HG03521 (cell line): ENCODE measurements around the gene KMT5C.

Source experiments
- ATAC-seq: cut with Tn5 transposase; IDR thresholded peaks from one replicate; pipeline ENCODE4 v1.9.1; 2021; ENCODE audit warnings: mild to moderate bottlenecking, moderate library complexity; ENCODE audit not compliant: unreplicated experiment

The KMT5C gene

GRCh38 chr19:55383279-55384130 lies 43.8 kb downstream of the KMT5C start:
- no peak for ATAC-seq

- no peak for ATAC-seq
Observed at GRCh38 chr19:55384131-55384919, 44.6 kb downstream of the KMT5C start, which contains the start of gene TMEM238. TMEM238 (minus strand) TSS chr19:55384292; CDS start chr19:55384259, 33 bp downstream.

DNA sequence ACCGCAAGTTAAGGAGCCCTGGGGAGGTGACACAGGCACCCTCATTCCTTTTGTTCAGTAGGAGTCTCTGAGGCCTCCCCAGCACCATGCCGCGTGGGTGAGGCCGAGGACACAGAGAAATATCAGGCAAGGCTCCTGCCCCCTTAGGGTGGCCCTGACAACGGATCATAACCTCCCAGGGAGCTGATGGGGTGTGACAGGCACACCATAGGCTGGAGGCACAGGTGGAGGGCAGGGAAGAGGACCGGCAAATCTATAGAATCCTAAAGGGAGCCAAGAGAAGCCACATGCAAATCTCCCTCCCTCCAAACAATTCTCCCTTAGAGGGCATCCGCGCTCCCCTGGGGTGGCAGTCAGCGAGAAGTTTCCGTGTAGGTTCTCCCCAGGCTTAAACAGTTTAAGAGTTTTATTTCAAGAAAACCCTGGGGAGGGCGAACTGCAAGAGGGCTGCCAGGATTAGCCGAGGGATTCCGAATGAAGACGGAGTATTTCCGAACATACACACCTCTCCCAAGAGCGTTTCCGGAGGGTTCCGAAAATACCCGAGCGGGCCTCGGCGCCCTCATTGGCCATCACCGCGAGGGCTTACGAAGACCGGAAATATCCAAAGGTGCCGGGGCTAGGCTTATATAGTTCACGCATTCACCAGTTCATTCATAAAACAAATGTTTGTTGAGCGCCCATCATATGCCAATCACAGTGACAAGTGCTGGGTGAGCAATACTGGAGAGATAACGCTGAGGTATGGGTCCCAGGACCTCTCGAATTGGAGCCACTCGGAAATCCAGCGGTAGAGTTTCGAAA lies 45.4 kb downstream of the KMT5C start:
- peak; percentile 40 for ATAC-seq

- peak; percentile 77 for ATAC-seq
Observed at GRCh38 chr19:55385724-55386492, 46.2 kb downstream of the KMT5C start, which contains the start of gene RPL28. RPL28 (plus strand) TSS chr19:55385932; CDS start chr19:55386358, 426 bp downstream.

- ATAC-seq: no peak
Observed at GRCh38 chr19:55386493-55386971, 46.9 kb downstream of the KMT5C start.

DNA sequence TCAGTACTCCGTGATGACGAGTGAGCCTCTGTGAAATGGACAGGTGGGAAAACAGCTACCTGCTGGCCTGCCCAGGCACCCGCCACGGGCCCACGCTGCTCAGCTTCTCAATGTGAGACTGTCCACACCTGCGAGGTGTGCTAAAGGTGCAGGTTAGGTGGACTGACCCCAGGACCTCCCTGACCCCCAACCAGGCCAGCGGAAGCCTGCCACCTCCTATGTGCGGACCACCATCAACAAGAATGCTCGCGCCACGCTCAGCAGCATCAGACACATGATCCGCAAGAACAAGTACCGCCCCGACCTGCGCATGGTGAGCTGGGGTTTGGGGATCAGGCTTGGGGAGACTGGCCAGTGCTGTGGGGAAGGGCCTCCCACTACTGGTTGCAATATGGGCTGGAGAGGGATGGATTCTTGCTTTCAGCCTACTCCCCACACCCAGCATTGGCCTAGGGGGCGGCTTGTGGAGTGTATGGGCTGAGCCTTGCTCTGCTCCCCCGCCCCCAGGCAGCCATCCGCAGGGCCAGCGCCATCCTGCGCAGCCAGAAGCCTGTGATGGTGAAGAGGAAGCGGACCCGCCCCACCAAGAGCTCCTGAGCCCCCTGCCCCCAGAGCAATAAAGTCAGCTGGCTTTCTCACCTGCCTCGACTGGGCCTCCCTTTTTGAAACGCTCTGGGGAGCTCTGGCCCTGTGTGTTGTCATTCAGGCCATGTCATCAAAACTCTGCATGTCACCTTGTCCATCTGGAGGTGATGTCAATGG lies 48.2 kb downstream of the KMT5C start:
- ATAC-seq: no peak

GRCh38 chr19:55389386-55390317 lies 50.0 kb downstream of the KMT5C start:
- ATAC-seq: no peak

- ATAC-seq: no peak
Observed at GRCh38 chr19:55390461-55390880, 50.8 kb downstream of the KMT5C start.

DNA sequence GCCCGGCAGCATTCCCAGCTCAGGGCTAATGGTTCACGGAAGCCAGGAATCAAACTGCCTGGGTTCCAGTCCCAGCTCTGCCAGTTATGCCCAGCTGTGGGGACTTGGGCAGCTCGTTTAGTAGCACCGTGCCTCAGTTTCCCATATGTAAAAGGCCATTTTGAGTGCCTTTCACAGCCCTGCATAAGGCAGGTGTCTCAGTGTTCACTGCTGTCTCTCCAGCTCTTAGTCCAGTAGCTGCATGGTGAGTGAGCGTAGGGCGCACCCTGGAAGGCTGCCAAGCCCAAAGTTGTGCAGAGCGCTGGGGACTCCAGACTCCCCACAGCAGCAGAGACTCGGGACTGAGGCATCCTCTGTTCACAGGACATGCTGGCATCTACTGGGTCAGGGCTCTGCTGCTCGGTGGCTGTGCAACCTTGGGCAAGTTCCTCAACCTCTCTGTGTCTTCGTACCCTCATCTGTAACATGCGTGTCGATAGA lies 51.6 kb downstream of the KMT5C start:
- no peak for ATAC-seq

DNA sequence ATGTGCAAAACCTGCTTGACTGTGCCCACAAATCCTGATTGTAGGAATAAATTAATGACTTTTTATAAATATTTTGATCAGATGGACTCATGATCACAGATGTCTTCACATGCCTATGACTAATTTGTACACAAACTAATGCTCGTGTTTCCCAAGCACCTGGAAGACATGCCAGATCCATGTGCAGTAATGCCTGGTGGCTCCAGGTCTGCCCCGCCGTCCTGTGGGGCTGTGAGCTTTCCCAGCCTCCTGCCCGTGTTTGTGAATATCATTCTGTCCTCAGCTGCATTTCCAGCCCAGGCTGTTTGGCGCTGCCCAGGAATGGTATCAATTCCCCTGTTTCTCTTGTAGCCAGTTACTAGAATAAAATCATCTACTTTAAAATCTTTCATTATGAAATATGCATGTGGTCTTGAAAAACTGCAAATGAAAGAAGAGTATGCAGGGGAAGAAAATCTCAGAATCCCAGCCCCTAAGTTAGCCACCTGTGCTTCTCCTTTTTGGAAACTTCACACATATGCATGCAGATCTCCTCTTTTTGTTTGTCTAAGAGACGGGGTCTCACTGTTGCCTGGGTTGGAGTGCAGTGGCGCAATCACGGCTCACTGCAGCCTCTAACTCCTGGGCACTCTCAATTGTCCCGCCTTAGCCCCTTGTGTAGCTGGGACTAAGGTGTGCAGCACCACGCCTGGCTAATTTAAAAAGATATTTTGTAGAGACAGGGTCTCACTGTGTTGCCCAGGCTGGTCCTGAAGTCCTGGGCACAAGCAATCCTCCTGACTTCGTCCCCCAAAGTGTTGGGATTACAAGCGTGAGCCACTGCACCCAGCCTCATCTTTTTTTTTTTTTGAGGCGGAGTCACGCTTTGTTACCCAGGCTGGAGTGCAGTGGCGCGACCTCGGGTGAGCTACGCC lies 52.3 kb downstream of the KMT5C start:
- no peak for ATAC-seq

DNA sequence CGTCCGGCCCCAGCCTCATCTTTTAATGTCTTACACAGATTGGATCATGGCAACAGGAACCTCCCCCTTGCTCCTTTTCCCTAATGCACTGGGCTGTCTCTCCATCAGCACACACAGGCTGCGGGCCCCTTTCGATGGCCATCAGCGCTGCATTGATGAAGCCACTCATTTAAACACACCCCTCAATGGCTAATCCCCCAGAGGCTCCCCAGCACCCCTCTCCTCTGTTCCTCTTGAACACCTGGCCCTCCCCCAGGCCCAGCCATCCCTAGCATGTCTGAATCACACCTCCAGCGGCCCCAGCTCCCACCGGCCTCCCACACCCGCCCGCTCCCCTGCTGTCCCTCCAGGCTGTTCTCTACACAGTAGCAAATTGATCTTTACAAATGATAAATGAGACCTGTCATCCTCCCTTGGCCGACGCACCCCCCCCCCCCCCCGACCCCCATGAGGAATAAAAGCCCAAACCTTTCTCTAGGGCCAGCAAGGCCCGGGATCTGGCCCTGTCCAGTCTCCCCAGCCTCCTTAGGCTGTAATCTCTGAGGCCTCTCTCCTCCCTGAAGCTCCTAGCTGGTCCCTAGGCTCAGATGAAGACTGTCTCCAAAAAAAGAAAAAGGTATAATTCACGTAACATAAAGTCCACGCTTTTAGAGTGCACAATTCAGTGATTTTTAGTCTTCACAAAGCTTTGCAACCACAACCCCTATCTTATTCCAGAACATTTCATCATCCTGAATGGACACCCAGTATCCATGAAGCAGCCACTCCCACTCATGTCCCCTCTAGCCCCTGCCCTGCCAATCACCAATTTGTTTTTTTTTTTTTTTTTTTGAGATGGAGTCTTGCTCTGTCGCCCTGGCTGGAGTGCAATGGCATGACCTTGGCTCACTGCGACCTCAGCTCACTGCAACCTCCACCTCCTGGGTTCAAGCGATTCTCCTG lies 53.4 kb downstream of the KMT5C start:
- ATAC-seq: no peak
